Loucy (cell line): ENCODE data around the gene SLC45A3.

Source experiments
- H2AFZ ChIP-seq: fragments of 200-600 bp; sonication (generic); 2 replicates; pipeline ENCODE4 v1.6.0; 2016; ENCODE audit warnings: antibody characterized with exemption, mild to moderate bottlenecking, low read length, moderate library complexity
- H3F3A ChIP-seq: fragments of 200-600 bp; 2 replicates; pipeline ENCODE4 v1.6.0; 2016; ENCODE audit warnings: antibody characterized with exemption, low read depth, mild to moderate bottlenecking
- H3K27me3 ChIP-seq: fragments of 200-600 bp; sonication (generic); 2 replicates; pipeline ENCODE4 v1.6.1; 2014; ENCODE audit warnings: low read length, mild to moderate bottlenecking; ENCODE audit not compliant: insufficient read depth, poor library complexity, severe bottlenecking
- H3K36me3 ChIP-seq: fragments of 200-600 bp; sonication (generic); 2 replicates; pipeline ENCODE4 v1.6.1; 2016; ENCODE audit warnings: low read length; ENCODE audit not compliant: insufficient read depth
- H3K4me1 ChIP-seq: fragments of 200-600 bp; sonication (generic); 2 replicates; pipeline ENCODE4 v1.5.1; 2014; ENCODE audit warnings: low read length, mild to moderate bottlenecking; ENCODE audit not compliant: insufficient read depth, poor library complexity, severe bottlenecking
- H3K4me2 ChIP-seq: fragments of 200-600 bp; sonication (generic); 2 replicates; pipeline ENCODE4 v1.6.0; 2014; ENCODE audit warnings: antibody characterized with exemption, low read length, low read depth, mild to moderate bottlenecking; ENCODE audit not compliant: poor library complexity, severe bottlenecking
- H3K4me3 ChIP-seq: fragments of 200-600 bp; sonication (generic); 2 replicates; pipeline ENCODE4 v1.5.1; 2014; ENCODE audit warnings: low read length, mild to moderate bottlenecking, mixed read lengths; ENCODE audit not compliant: poor library complexity, severe bottlenecking
- H3K79me2 ChIP-seq: fragments of 200-600 bp; sonication (generic); 2 replicates; pipeline ENCODE4 v1.6.1; 2014; ENCODE audit warnings: low read length; ENCODE audit not compliant: insufficient read depth
- H3K9ac ChIP-seq: fragments of 200-600 bp; sonication (generic); 2 replicates; pipeline ENCODE4 v1.6.0; 2014; ENCODE audit warnings: mild to moderate bottlenecking, low read depth, low read length, moderate library complexity; ENCODE audit not compliant: poor library complexity, severe bottlenecking
- H3K9me2 ChIP-seq: fragments of 200-600 bp; sonication (generic); replicated peaks from 2 replicates; pipeline ENCODE4 v1.6.1; 2016; ENCODE audit warnings: low read depth, low read length, mixed read lengths
- H3K9me3 ChIP-seq: fragments of 200-600 bp; sonication (generic); 2 replicates; pipeline ENCODE4 v1.6.1; 2014; ENCODE audit warnings: mild to moderate bottlenecking, antibody characterized with exemption, low read length, low read depth; ENCODE audit not compliant: insufficient read depth
- H4K20me1 ChIP-seq: fragments of 200-600 bp; sonication (generic); 2 replicates; pipeline ENCODE4 v1.6.0; 2014; ENCODE audit warnings: antibody characterized with exemption, low read length, mild to moderate bottlenecking; ENCODE audit not compliant: insufficient read depth, poor library complexity, severe bottlenecking
- EZH2phosphoT487 ChIP-seq: fragments of 200-600 bp; IDR thresholded peaks from 2 replicates; pipeline ENCODE4 v1.6.1; 2018; ENCODE audit warnings: antibody characterized with exemption, mild to moderate bottlenecking, moderate library complexity, borderline replicate concordance
- TF ChIP-seq, protein P1 (sequence below): fragments of 200-600 bp; sonication (generic); conservative IDR thresholded peaks from 2 replicates; pipeline ENCODE4 v1.5.1; 2014; ENCODE audit warnings: mild to moderate bottlenecking, antibody characterized with exemption, low read length

Gene SLC45A3

DNA sequence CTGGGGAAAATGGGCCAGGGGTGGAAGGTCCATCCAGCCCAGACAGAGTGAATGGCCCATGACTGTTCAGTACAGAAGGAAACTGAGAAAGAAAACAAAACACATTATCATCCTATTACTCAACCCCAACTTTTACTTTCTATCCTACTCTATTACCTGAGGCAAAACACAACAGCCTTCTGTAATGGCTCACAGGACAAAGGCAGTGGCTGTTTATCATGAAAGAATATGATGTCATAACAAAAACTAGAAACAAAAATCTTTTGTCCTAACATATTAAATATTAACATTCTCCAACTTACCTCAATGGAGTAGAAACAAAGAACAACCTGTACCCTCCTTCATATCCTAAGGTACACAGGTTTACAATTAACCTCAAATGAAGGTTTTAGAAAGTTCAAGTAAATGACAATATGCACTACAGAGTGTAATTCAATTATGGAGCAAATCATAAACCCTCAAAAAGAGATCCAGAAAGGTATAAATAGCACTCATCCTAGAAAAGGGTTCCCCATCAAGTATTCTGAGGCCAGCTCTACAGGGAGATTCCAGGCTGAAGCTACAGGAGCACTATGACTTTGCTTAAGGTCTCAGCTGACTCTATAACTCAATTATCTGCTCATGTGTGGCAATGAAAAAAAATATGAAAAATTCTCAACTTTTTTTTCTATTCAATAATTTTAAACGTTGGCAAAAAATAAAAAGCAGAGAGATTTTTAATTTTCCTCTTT is 63.6 kb downstream of the SLC45A3 start:
- no peak overlapping the region for H3K9ac ChIP-seq
- H3K36me3 ChIP-seq = peaks cover 91% of the 10 kb centered on the region
- no peaks in the 10 kb centered on the region for H3K9me3 ChIP-seq
- no peak for TF ChIP-seq EZH2phosphoT487
- TF ChIP-seq, protein P1, sequence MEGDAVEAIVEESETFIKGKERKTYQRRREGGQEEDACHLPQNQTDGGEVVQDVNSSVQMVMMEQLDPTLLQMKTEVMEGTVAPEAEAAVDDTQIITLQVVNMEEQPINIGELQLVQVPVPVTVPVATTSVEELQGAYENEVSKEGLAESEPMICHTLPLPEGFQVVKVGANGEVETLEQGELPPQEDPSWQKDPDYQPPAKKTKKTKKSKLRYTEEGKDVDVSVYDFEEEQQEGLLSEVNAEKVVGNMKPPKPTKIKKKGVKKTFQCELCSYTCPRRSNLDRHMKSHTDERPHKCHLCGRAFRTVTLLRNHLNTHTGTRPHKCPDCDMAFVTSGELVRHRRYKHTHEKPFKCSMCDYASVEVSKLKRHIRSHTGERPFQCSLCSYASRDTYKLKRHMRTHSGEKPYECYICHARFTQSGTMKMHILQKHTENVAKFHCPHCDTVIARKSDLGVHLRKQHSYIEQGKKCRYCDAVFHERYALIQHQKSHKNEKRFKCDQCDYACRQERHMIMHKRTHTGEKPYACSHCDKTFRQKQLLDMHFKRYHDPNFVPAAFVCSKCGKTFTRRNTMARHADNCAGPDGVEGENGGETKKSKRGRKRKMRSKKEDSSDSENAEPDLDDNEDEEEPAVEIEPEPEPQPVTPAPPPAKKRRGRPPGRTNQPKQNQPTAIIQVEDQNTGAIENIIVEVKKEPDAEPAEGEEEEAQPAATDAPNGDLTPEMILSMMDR = no peak
- H3F3A ChIP-seq = no peaks in the 10 kb centered on the region
- H3K27me3 ChIP-seq = no peaks in the 10 kb centered on the region
- no peak overlapping the region for H3K4me2 ChIP-seq
- no peaks in the 10 kb centered on the region for H3K9me2 ChIP-seq
- H2AFZ ChIP-seq = no peak overlapping the region
- H4K20me1 ChIP-seq = peaks cover 2% of the 10 kb centered on the region
- no peak overlapping the region for H3K4me3 ChIP-seq
- peaks cover 14% of the 10 kb centered on the region for H3K79me2 ChIP-seq
- H3K4me1 ChIP-seq = no peaks in the 10 kb centered on the region

DNA sequence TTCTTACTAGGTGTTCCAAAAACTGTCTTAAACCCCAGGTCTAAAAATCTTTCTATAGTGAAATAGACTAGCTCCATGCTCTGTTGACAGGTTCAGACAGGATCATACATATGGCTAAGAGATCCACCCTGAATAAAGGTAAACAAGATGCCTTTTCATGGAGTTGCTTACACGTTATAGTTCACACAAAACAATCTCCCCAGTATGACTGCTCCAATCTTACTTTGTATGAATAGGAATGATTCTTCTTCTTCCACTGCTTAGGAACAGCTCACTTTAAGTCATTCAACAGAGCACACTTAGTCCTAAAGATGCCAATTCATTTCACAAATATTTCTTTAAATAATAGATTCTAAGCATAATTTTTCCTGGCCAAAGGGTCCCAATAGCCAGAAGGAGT is 64.5 kb downstream of the SLC45A3 start:
- no peak overlapping the region for H3K4me3 ChIP-seq
- no peak for TF ChIP-seq EZH2phosphoT487
- TF ChIP-seq, protein P1 = no peak
- H3K4me2 ChIP-seq = no peak overlapping the region
- peaks cover 11% of the 10 kb centered on the region for H4K20me1 ChIP-seq
- no peaks in the 10 kb centered on the region for H3K9me2 ChIP-seq
- no peak overlapping the region for H2AFZ ChIP-seq
- no peaks in the 10 kb centered on the region for H3K9me3 ChIP-seq
- peaks cover 92% of the 10 kb centered on the region for H3K36me3 ChIP-seq
- no peaks in the 10 kb centered on the region for H3F3A ChIP-seq
- H3K9ac ChIP-seq = no peak overlapping the region
- no peaks in the 10 kb centered on the region for H3K27me3 ChIP-seq
- peaks cover 5% of the 10 kb centered on the region for H3K4me1 ChIP-seq
- peaks cover 23% of the 10 kb centered on the region for H3K79me2 ChIP-seq

DNA sequence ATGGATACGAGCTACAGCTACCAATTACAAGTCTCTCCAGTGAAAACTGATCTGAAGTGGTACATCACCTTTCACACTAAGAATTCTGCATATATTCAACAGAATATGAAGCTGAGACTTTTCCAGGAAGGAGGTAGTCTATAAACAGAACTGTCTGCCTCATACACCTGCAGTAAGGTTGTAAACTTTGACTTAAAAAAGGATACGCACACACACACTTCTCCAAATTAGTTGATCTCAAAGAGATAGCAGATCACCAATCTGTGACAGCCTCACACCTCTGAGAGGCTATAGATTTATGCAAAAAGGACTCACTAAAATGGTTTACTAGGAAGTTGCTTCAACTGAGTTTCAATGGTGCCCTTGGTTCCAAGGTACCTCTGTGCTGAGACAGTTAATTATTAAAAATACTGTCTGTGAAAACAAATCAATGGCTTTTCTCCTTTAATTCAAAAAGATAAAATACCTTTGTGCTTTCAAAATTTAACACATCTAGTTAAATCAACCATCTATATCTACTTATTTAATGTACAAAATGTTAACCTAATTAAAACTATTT is 66.4 kb downstream of the SLC45A3 start:
- Histone ChIP-seq H3K9me2 (no peaks in the 10 kb centered on the region), H3F3A (no peaks in the 10 kb centered on the region), H2AFZ (no peak overlapping the region), H3K9me3 (no peaks in the 10 kb centered on the region), H3K4me3 (no peak overlapping the region), H3K27me3 (no peaks in the 10 kb centered on the region), H3K4me1 (peaks cover 5% of the 10 kb centered on the region), H3K79me2 (peaks cover 40% of the 10 kb centered on the region), H4K20me1 (peaks cover 22% of the 10 kb centered on the region), H3K4me2 (no peak overlapping the region), H3K36me3 (peaks cover 82% of the 10 kb centered on the region), H3K9ac (no peak overlapping the region)
- TF ChIP-seq EZH2phosphoT487 = no peak
- TF ChIP-seq, protein P1 = no peak
